Heart right ventricle (tissue), 16 donors: Measurements from ENCODE around the gene RAC2. TPM values are rescaled to one million over a fixed set of nuclear protein-coding genes. Genes with fewer than 3 reads are reported as not detected.
"Not testable (repeated sequence)": the region's sequence is repeated elsewhere in the genome, so short reads cannot be mapped to it uniquely, and the experiment has no call there.

Experiments used
- ATAC-seq, 8 donors: fragments of 200-7000 bp; cut with Tn5 transposase; one replicate each; pipeline ENCODE4 v1.9.1; 2020; ENCODE audit warnings: mild to moderate bottlenecking in 8 of 8, moderate library complexity in 8 of 8, moderate number of reproducible peaks in 1 of 8
- DNase-seq, 2 donors: peaks; one replicate each; pipeline ENCODE4 v3.0.0-alpha.2; 2020
- H3K27ac ChIP-seq, 10 donors: fragments of 200-600 bp; sonication (generic) in 2 of 10; one replicate each; pipeline versions ENCODE4 v1.5.0 to v1.8.0; 2020 to 2022; ENCODE audit warnings: mild to moderate bottlenecking in 3 of 10
- H3K27me3 ChIP-seq, 7 donors: fragments of 200-600 bp; one replicate each; pipeline ENCODE4 v1.8.0; 2021 to 2022; ENCODE audit warnings: mild to moderate bottlenecking in 2 of 7
- H3K36me3 ChIP-seq, 9 donors: fragments of 200-600 bp; sonication (generic) in 1 of 9; one replicate each; pipeline versions ENCODE4 v1.5.0 to v1.8.0; 2020 to 2022; ENCODE audit warnings: mild to moderate bottlenecking in 2 of 9
- H3K4me1 ChIP-seq, 9 donors: fragments of 200-600 bp; sonication (generic) in 1 of 9; one replicate each; pipeline versions ENCODE4 v1.5.0 to v1.8.0; 2020 to 2022; ENCODE audit warnings: mild to moderate bottlenecking in 4 of 9
- H3K4me3 ChIP-seq, 10 donors: fragments of 200-600 bp; sonication (generic) in 2 of 10; one replicate each; pipeline versions ENCODE4 v1.5.0 to v1.8.0; 2020 to 2022; ENCODE audit warnings: mild to moderate bottlenecking in 7 of 10, moderate library complexity in 2 of 10
- H3K9me3 ChIP-seq, 11 donors: fragments of 200-600 bp in 10 of 11; sonication (generic) in 2 of 11; one replicate each; pipeline versions ENCODE4 v1.5.0 to v1.8.0; 2013 to 2022; ENCODE audit warnings: mild to moderate bottlenecking in 2 of 11, control low read depth in 1 of 11, moderate library complexity in 1 of 11
- CTCF ChIP-seq, 9 donors: fragments of 200-600 bp; sonication (generic) in 2 of 9; IDR thresholded peaks; one replicate each; pipeline versions ENCODE4 v1.5.0 to v1.8.0; 2021 to 2022; ENCODE audit warnings: antibody characterized with exemption in 9 of 9, mild to moderate bottlenecking in 5 of 9, moderate library complexity in 1 of 9
- WGBS, 2 donors: extraction: QIAGEN DNeasy Blood & Tissue Kit; methylation state at CpG; one replicate each; pipeline ENCODE4 v1.1.7; 2013; ENCODE audit warnings: inconsistent platforms in 1 of 2; 5-methylcytosine and 5-hydroxymethylcytosine counted together
- intact Hi-C, 10 donors: fragments of 100-400 bp; cut with DNase I; formaldehyde crosslinking; loops; one replicate each; pipeline versions ENCODE4 v1.11.1 to v1.14.2; 2022
- polyA plus RNA-seq, 2 donors: library from polyadenylated mRNA; stranded (reverse); fragments of 200-250 nt; gene quantifications; one replicate each; pipeline ENCODE4 v1.2.3, GENCODE V29; 2013
- total RNA-seq, 10 donors: library from RNA; stranded (reverse); fragmentation: NEBNext Ultra II Directional in 3 of 10; extraction: Animal tissue kit (Norgen Biotek cat#: 25700) in 3 of 10; gene quantifications; one replicate each; pipeline versions ENCODE4 v1.2.1 to v1.2.4, GENCODE V29; 2021 to 2023
- donor health status: Arrhythmogenic right ventricular cardiomyopathy.
- donor health status: ischemic (EF 13 %, LVEDD 7.1; RV severe dilation, severe dysfunction).
- donor health status: healthy with polysubstance abuse.
- donor health status: DM: no; HTN: yes; CAD: no.
- donor health status: DM: no; HTN: no; CAD: no.
- donor health status: ischemic (EF 25% LVEDD 6.9; RV normal size, moderate dysfunction).
- donor health status: ischemic (EF 25% LVEDD 5.7; RV mildly dilated, moderate dysfunction).
- donor health status: healthy.
- donor health status: DM: yes; HTN: yes; CAD: no.
- donor health status: Ischemic cardiomyopathy.
- donor health status: ischemic (EF 35%, LVEDD 5.7; RV mildly dilated, moderate dysfunction).
- donor health status: nonischemic (EF 11% LVEDD 7.7; RV severe dilation, severe dysfunction).
- donor health status: DM: yes; HTN: yes; CAD: no.
- donor health status: PGD.
- donor health status: ischemic (EF 29% LVEDD 5.4; RV normal size, mild dysfunction).
- donor health status: nonischemic (EF 23%, LVEDD 6.1; RV moderate dilation, normal function).

RAC2 gene
- total and polyA plus RNA-seq, 12 donors = 1.1 to 37.1 (median 3.5) TPM

GRCh38 chr22:37255558-37256006 is 11.5 kb upstream of the RAC2 start:
- no peaks in the 10 kb centered on the region for H3K36me3 ChIP-seq
- intact Hi-C loops = no loop called here
- DNase-seq = no peak
- peaks cover 0 to 18% (median 0%) of the 10 kb centered on the region in 9 donors for H3K4me1 ChIP-seq
- no peak for TF ChIP-seq CTCF (IDR thresholded peaks at IDR 0.05)
- no peak overlapping the region for H3K27ac ChIP-seq
- H3K9me3 ChIP-seq = no peaks in the 10 kb centered on the region
- H3K4me3 ChIP-seq = no peak overlapping the region
- peaks cover 0 to 96% (median 78%) of the 10 kb centered on the region in 7 donors for H3K27me3 ChIP-seq
- no peak for ATAC-seq

GRCh38 chr22:37254867-37255233 is 10.8 kb upstream of the RAC2 start:
- 45% methylated on average over 5 of the region's 5 CpGs for WGBS, 2 donors
- H3K27ac ChIP-seq = no peak overlapping the region
- no peaks in the 10 kb centered on the region for H3K36me3 ChIP-seq
- no peaks in the 10 kb centered on the region for H3K9me3 ChIP-seq
- H3K4me3 ChIP-seq = no peak overlapping the region
- intact Hi-C loops = no loop called here
- DNase-seq (no peak), ATAC-seq (no peak)
- peaks cover 0 to 12% (median 0%) of the 10 kb centered on the region in 9 donors for H3K4me1 ChIP-seq
- TF ChIP-seq CTCF (IDR thresholded peaks at IDR 0.05) = no peak
- peaks cover 0 to 93% (median 78%) of the 10 kb centered on the region in 7 donors for H3K27me3 ChIP-seq

- H3K4me1 ChIP-seq = peaks cover 0 to 7% (median 0%) of the 10 kb centered on the region in 9 donors
- peaks cover 0 to 88% (median 73%) of the 10 kb centered on the region in 7 donors for H3K27me3 ChIP-seq
- H3K9me3 ChIP-seq = no peaks in the 10 kb centered on the region
- H3K27ac ChIP-seq = no peak overlapping the region
- TF ChIP-seq CTCF (IDR thresholded peaks at IDR 0.05) = no peak
- ATAC-seq (no peak), DNase-seq (no peak)
- intact Hi-C loops = no loop called here
- H3K36me3 ChIP-seq = no peaks in the 10 kb centered on the region
- WGBS, 2 donors = 74 to 79% methylated on average over 5 of the region's 5 CpGs
- H3K4me3 ChIP-seq = no peak overlapping the region
These were observed 10.3 kb upstream of the RAC2 start for GRCh38 chr22:37254209-37254866.

- Histone ChIP-seq H3K4me1 (peaks cover 0 to 3% (median 0%) of the 10 kb centered on the region in 9 donors), H3K27me3 (peaks cover 0 to 79% (median 61%) of the 10 kb centered on the region in 7 donors), H3K27ac (no peak overlapping the region), H3K9me3 (no peaks in the 10 kb centered on the region), H3K4me3 (no peak overlapping the region), H3K36me3 (no peaks in the 10 kb centered on the region)
- no peak for TF ChIP-seq CTCF (IDR thresholded peaks at IDR 0.05)
- 48 to 51% methylated on average over 7 of the region's 7 CpGs for WGBS, 2 donors
- intact Hi-C loops = no loop called here
- DNase-seq (no peak), ATAC-seq (no peak)
These were observed 9.1 kb upstream of the RAC2 start for GRCh38 chr22:37253126-37253660.

GRCh38 chr22:37251836-37252235 is 7.8 kb upstream of the RAC2 start:
- DNase-seq = not testable (repeated sequence)
- WGBS, 2 donors = 83 to 84% methylated on average over 8 of the region's 8 CpGs
- H3K27me3 ChIP-seq = peaks cover 0 to 68% (median 56%) of the 10 kb centered on the region in 7 donors

More at GRCh38 chr22:37251836-37252235, 7.8 kb upstream of the RAC2 start:
- H3K4me3 ChIP-seq, H3K4me1 ChIP-seq, intact Hi-C loops, H3K27ac ChIP-seq, ATAC-seq, H3K9me3 ChIP-seq, H3K36me3 ChIP-seq: not testable (repeated sequence)
